IMR-90 (cell line): ENCODE measurements around the gene SMIM44. TPM values are rescaled to one million over a fixed set of nuclear protein-coding genes. Genes with fewer than 3 reads are reported as not detected.

Experiments
- ATAC-seq: fragments of 200-7000 bp; cut with Tn5 transposase; 2 replicates; pipeline ENCODE4 v1.9.1; 2020; ENCODE audit warnings: low read depth, mild to moderate bottlenecking, moderate library complexity
- BruUV-seq: library from RNA; stranded (reverse); fragments of 400-500 nt; replicated peaks from 2 replicates; lab custom pipeline; 2021; lab: Mats Ljungman, UMichigan
- CTCF ChIA-PET: fragments of 300-600 bp; formaldehyde crosslinking; extraction: SDS; loops from one replicate; lab custom pipeline; 2021; ENCODE audit warnings: antibody characterized with exemption; lab: Yijun Ruan, JAX
- POLR2A ChIA-PET: fragments of 300-600 bp; sonication (Branson Sonifier 250); formaldehyde crosslinking; loops from one replicate; lab custom pipeline; 2022; ENCODE audit warnings: antibody characterized with exemption; ENCODE audit not compliant: unreplicated experiment; lab: Charles Lee
- DNase-seq: peaks from one replicate; pipeline ENCODE4 v3.0.0; 2013
- H2AFZ ChIP-seq: replicated peaks from 2 replicates; pipeline ENCODE3; 2013; ENCODE audit warnings: low read length, mild to moderate bottlenecking; ENCODE audit not compliant: poor library complexity
- H2AK5ac ChIP-seq: 2 replicates; pipeline ENCODE4 v1.6.1; 2013; ENCODE audit warnings: low read depth, low read length, inconsistent platforms
- H2AK9ac ChIP-seq: replicated peaks from 2 replicates; pipeline ENCODE3; 2013; ENCODE audit warnings: mild to moderate bottlenecking, low read depth, low read length, moderate library complexity; ENCODE audit not compliant: poor library complexity
- H2BK120ac ChIP-seq: 2 replicates; pipeline ENCODE4 v1.6.1; 2013; ENCODE audit warnings: low read depth, low read length, inconsistent platforms
- H2BK15ac ChIP-seq: 3 replicates; pipeline ENCODE4 v1.6.1; 2013; ENCODE audit warnings: low read depth, low read length, inconsistent platforms
- H2BK20ac ChIP-seq: 2 replicates; pipeline ENCODE4 v1.6.1; 2013; ENCODE audit warnings: low read depth, mild to moderate bottlenecking, inconsistent platforms, low read length, moderate library complexity
- H2BK5ac ChIP-seq: 2 replicates; pipeline ENCODE4 v1.6.1; 2013; ENCODE audit warnings: mild to moderate bottlenecking, low read depth, low read length, inconsistent platforms; ENCODE audit not compliant: poor library complexity, severe bottlenecking
- H3K14ac ChIP-seq: replicated peaks from 2 replicates; pipeline ENCODE4 v1.6.1; 2013; ENCODE audit warnings: low read depth, low read length, inconsistent platforms
- H3K18ac ChIP-seq: 2 replicates; pipeline ENCODE4 v1.6.1; 2013; ENCODE audit warnings: low read depth, low read length, control low read depth
- H3K23ac ChIP-seq: 2 replicates; pipeline ENCODE4 v1.6.1; 2013; ENCODE audit warnings: low read depth, low read length, inconsistent platforms
- H3K27ac ChIP-seq: 2 replicates; pipeline ENCODE4 v1.5.1; 2013; ENCODE audit warnings: mild to moderate bottlenecking, control low read depth, low read length; ENCODE audit not compliant: insufficient read depth
- H3K27me3 ChIP-seq: 2 replicates; pipeline ENCODE4 v1.6.1; 2013; ENCODE audit warnings: low read length; ENCODE audit not compliant: control insufficient read depth, insufficient read depth
- H3K36me3 ChIP-seq: 2 replicates; pipeline ENCODE4 v1.6.1; 2013; ENCODE audit warnings: low read length, mixed read lengths; ENCODE audit not compliant: control insufficient read depth, insufficient read depth
- H3K4ac ChIP-seq: 2 replicates; pipeline ENCODE4 v1.6.1; 2013; ENCODE audit warnings: low read depth, low read length, inconsistent platforms
- H3K4me1 ChIP-seq: 2 replicates; pipeline ENCODE4 v1.6.1; 2013; ENCODE audit warnings: low read length, mixed read lengths; ENCODE audit not compliant: control insufficient read depth, insufficient read depth
- H3K4me2 ChIP-seq: 2 replicates; pipeline ENCODE4 v1.6.1; 2013; ENCODE audit warnings: low read depth, mild to moderate bottlenecking, control low read depth, low read length, moderate library complexity
- H3K4me3 ChIP-seq: 2 replicates; pipeline ENCODE4 v1.5.1; 2013; ENCODE audit warnings: low read depth, mild to moderate bottlenecking, control low read depth, low read length, moderate library complexity; ENCODE audit not compliant: insufficient read depth
- H3K56ac ChIP-seq: 2 replicates; pipeline ENCODE4 v1.6.1; 2013; ENCODE audit warnings: low read length, inconsistent platforms; ENCODE audit not compliant: insufficient read depth; ENCODE audit errors: extremely low read depth
- H3K79me1 ChIP-seq, 2 experiments: 2 replicates each; pipeline ENCODE4 v1.6.1; 2013; ENCODE audit warnings: low read length in 2 of 2, inconsistent platforms in 1 of 2, low read depth in 1 of 2
- H3K9ac ChIP-seq: 2 replicates; pipeline ENCODE4 v1.6.1; 2013; ENCODE audit warnings: low read depth, low read length, control low read depth
- H3K9me1 ChIP-seq: 2 replicates; pipeline ENCODE4 v1.6.1; 2013; ENCODE audit warnings: low read length, inconsistent platforms; ENCODE audit not compliant: insufficient read depth
- H3K9me3 ChIP-seq: 2 replicates; pipeline ENCODE4 v1.6.1; 2013; ENCODE audit warnings: low read length; ENCODE audit not compliant: control insufficient read depth, insufficient read depth
- H4K20me1 ChIP-seq: 2 replicates; pipeline ENCODE4 v1.6.1; 2013; ENCODE audit warnings: low read length, inconsistent platforms; ENCODE audit not compliant: insufficient read depth
- H4K5ac ChIP-seq: 2 replicates; pipeline ENCODE4 v1.6.1; 2013; ENCODE audit warnings: mild to moderate bottlenecking, low read depth, low read length, control low read depth
- H4K8ac ChIP-seq, 2 experiments: 2 replicates each; pipeline ENCODE4 v1.6.1; 2013; ENCODE audit warnings: low read depth in 2 of 2, low read length in 2 of 2, control low read depth in 1 of 2, inconsistent platforms in 1 of 2
- H4K91ac ChIP-seq: 2 replicates; pipeline ENCODE4 v1.6.1; 2013; ENCODE audit warnings: low read depth, low read length, inconsistent platforms; ENCODE audit not compliant: insufficient read depth
- BHLHE40 ChIP-seq: fragments of 150-350 bp; IDR thresholded peaks from 2 replicates; pipeline ENCODE4 v1.6.1; 2016; ENCODE audit warnings: mild to moderate bottlenecking, low read depth, low read length
- CEBPB ChIP-seq: IDR thresholded peaks from 2 replicates; pipeline ENCODE4 v1.6.1; 2012; ENCODE audit warnings: low read depth, low read length, improper control_type of control experiment
- CHD1 ChIP-seq: IDR thresholded peaks from 2 replicates; pipeline ENCODE4 v1.6.1; 2012; ENCODE audit warnings: low read depth, low read length, improper control_type of control experiment
- FOS ChIP-seq: fragments of 150-350 bp; IDR thresholded peaks from 2 replicates; pipeline ENCODE4 v1.6.1; 2016; ENCODE audit warnings: low read depth, low read length
- MAFK ChIP-seq: IDR thresholded peaks from 2 replicates; pipeline ENCODE4 v1.6.1; 2012; ENCODE audit warnings: low read depth, low read length, improper control_type of control experiment
- MAZ ChIP-seq: IDR thresholded peaks from 2 replicates; pipeline ENCODE4 v1.6.1; 2012; ENCODE audit warnings: low read depth, mild to moderate bottlenecking, low read length, improper control_type of control experiment, moderate library complexity, borderline replicate concordance
- MXI1 ChIP-seq: IDR thresholded peaks from 2 replicates; pipeline ENCODE4 v1.6.1; 2012; ENCODE audit warnings: low read depth, mild to moderate bottlenecking, low read length, moderate library complexity, borderline replicate concordance
- NFE2L2 ChIP-seq: fragments of 150-350 bp; IDR thresholded peaks from 2 replicates; pipeline ENCODE4 v1.6.1; 2016; ENCODE audit warnings: low read depth, mild to moderate bottlenecking, low read length
- POLR2A ChIP-seq: IDR thresholded peaks from 2 replicates; pipeline ENCODE4 v1.6.1; 2012; ENCODE audit warnings: mild to moderate bottlenecking, low read depth, low read length
- RCOR1 ChIP-seq: IDR thresholded peaks from 2 replicates; pipeline ENCODE4 v1.6.1; 2012; ENCODE audit warnings: mild to moderate bottlenecking, low read length, improper control_type of control experiment; ENCODE audit not compliant: insufficient replicate concordance
- RFX5 ChIP-seq: IDR thresholded peaks from 2 replicates; pipeline ENCODE4 v1.8.0; 2012; ENCODE audit warnings: low read depth, mild to moderate bottlenecking, low read length, moderate library complexity
- SMC3 ChIP-seq: fragments of 150-350 bp; IDR thresholded peaks from 2 replicates; pipeline ENCODE4 v1.6.1; 2016; ENCODE audit warnings: low read depth, mild to moderate bottlenecking, antibody characterized with exemption, low read length, moderate library complexity
- WGBS, 2 experiments: methylation state at CpG; one replicate each; pipeline versions ENCODE4 v1.1.5 to v1.1.7; 2013; ENCODE audit warnings: missing lambda C conversion rate in 2 of 2; ENCODE audit not compliant: insufficient read length in 1 of 2; ENCODE audit errors: extremely low coverage in 2 of 2; 5-methylcytosine and 5-hydroxymethylcytosine counted together
- dilution Hi-C: fragments of 300-500 bp; cut with HindIII; formaldehyde crosslinking; loops from one replicate; pipeline ENCODE4 v1.14.3; 2018; ENCODE audit warnings: low sequenced_read_pairs; ENCODE audit not compliant: unreplicated experiment
- in situ Hi-C: fragments of 300-500 bp; cut with MboI; formaldehyde crosslinking; loops from 3 replicates; pipeline ENCODE4 v1.14.3; 2019; ENCODE audit warnings: low sequenced_read_pairs, inconsistent platforms, mixed read lengths
- intact Hi-C: fragments of 100-400 bp; cut with micrococcal nuclease; formaldehyde crosslinking; loops from 2 replicates; pipeline ENCODE4 v1.10.0; 2022
- polyA plus RNA-seq, 3 experiments: library from polyadenylated mRNA; depleted of rRNA; stranded (reverse); fragments of >200 nt; gene quantifications; 2 replicates each; pipeline ENCODE4 v1.2.3, GENCODE V29; 2012; ENCODE audit warnings: low replicate concordance in 1 of 3
- total RNA-seq: library from RNA; depleted of rRNA; stranded (reverse); fragments of >200 nt; gene quantifications from 2 replicates; pipeline ENCODE4 v1.2.3, GENCODE V29; 2012
- TF ChIP-seq, protein P1 (sequence below): fragments of 150-350 bp; IDR thresholded peaks from 2 replicates; pipeline ENCODE4 v1.6.1; 2016; ENCODE audit warnings: low read depth, mild to moderate bottlenecking, low read length, moderate library complexity, borderline replicate concordance
- TF ChIP-seq, protein P2 (sequence below): fragments of 150-350 bp; IDR thresholded peaks from 2 replicates; pipeline ENCODE4 v1.6.1; 2017; ENCODE audit warnings: mild to moderate bottlenecking, antibody characterized with exemption, low read length, low read depth
- TF ChIP-seq, protein P3 (sequence below): conservative IDR thresholded peaks from 2 replicates; pipeline ENCODE4 v1.5.1; 2012; ENCODE audit warnings: mild to moderate bottlenecking, low read depth, low read length, improper control_type of control experiment

SMIM44 gene
- total and polyA plus RNA-seq, 2 of the 4 experiments (the other 2 are of a cell fraction): not detected

DNA sequence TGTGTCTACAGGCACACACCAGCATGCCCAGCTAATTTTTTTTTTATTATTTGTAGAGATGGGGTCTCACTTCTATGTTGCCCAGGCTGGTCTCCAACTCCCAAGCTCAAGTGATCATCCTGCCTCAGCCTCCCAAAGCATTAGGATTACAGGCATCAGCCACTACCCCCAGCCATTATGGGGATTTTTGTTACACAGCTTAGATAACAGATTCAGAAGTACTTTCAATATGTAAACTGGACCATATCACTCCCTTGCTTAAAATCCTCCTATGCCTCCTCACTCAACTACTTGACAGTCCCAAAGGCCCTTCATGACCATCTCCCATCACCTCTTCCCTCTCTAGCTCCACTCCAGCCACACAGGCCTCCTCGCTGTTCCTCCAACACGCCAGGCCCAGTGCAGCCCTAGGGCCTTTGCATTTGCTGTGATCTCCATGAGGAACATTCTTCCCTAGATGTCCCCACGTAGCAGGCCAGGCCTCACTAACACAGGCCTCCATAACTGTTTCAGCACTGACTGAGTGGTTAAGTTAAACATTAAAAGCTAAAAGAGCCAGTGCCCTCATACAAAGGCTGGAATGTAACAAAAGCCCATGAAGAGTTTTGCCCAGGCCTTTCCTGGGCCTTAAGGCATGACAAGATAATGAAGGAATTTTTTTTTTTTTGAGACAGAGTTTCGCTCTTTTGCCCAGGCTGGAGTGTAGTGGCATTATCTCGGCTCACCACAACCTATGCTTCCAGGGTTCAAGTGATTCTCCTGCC lies 14.7 kb upstream of the SMIM44 start:
- intact Hi-C loops: no loop called here
- TF ChIP-seq, protein P1, sequence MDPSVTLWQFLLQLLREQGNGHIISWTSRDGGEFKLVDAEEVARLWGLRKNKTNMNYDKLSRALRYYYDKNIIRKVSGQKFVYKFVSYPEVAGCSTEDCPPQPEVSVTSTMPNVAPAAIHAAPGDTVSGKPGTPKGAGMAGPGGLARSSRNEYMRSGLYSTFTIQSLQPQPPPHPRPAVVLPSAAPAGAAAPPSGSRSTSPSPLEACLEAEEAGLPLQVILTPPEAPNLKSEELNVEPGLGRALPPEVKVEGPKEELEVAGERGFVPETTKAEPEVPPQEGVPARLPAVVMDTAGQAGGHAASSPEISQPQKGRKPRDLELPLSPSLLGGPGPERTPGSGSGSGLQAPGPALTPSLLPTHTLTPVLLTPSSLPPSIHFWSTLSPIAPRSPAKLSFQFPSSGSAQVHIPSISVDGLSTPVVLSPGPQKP: no peak
- TF ChIP-seq BHLHE40: no peak
- TF ChIP-seq CEBPB: no peak
- TF ChIP-seq MAFK: no peak
- TF ChIP-seq, protein P2, sequence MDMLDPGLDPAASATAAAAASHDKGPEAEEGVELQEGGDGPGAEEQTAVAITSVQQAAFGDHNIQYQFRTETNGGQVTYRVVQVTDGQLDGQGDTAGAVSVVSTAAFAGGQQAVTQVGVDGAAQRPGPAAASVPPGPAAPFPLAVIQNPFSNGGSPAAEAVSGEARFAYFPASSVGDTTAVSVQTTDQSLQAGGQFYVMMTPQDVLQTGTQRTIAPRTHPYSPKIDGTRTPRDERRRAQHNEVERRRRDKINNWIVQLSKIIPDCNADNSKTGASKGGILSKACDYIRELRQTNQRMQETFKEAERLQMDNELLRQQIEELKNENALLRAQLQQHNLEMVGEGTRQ: no peak
- no peak for TF ChIP-seq RCOR1
- TF ChIP-seq MAZ: no peak
- no peak for TF ChIP-seq FOS
- TF ChIP-seq SMC3: no peak
- TF ChIP-seq RFX5: no peak
- TF ChIP-seq CHD1: no peak
- TF ChIP-seq, protein P3, sequence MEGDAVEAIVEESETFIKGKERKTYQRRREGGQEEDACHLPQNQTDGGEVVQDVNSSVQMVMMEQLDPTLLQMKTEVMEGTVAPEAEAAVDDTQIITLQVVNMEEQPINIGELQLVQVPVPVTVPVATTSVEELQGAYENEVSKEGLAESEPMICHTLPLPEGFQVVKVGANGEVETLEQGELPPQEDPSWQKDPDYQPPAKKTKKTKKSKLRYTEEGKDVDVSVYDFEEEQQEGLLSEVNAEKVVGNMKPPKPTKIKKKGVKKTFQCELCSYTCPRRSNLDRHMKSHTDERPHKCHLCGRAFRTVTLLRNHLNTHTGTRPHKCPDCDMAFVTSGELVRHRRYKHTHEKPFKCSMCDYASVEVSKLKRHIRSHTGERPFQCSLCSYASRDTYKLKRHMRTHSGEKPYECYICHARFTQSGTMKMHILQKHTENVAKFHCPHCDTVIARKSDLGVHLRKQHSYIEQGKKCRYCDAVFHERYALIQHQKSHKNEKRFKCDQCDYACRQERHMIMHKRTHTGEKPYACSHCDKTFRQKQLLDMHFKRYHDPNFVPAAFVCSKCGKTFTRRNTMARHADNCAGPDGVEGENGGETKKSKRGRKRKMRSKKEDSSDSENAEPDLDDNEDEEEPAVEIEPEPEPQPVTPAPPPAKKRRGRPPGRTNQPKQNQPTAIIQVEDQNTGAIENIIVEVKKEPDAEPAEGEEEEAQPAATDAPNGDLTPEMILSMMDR: no peak
- no peak for TF ChIP-seq POLR2A
- no peak for TF ChIP-seq NFE2L2
- TF ChIP-seq MXI1: no peak

More for the DNA sequence above, 14.7 kb upstream of the SMIM44 start:
- Histone ChIP-seq H4K20me1 (no peaks in the 10 kb centered on the region), H2AK5ac (no peak overlapping the region), H3K14ac (no peak overlapping the region), H2BK5ac (no peak overlapping the region), H3K9me3 (no peaks in the 10 kb centered on the region), H3K18ac (no peak overlapping the region), H3K9ac (no peak overlapping the region), H3K4me3 (no peak overlapping the region), H3K4me2 (no peak overlapping the region), H4K5ac (no peak overlapping the region), H3K79me1 (peaks cover 8 to 40% of the 10 kb centered on the region in 2 experiments; a peak in 3 of 4 replicates), H2BK15ac (no peak overlapping the region), H3K4me1 (no peaks in the 10 kb centered on the region), H4K91ac (no peak overlapping the region), H3K23ac (no peak overlapping the region), H3K4ac (no peak overlapping the region), H3K27ac (no peak overlapping the region), H3K36me3 (peaks cover 17% of the 10 kb centered on the region), H3K56ac (no peak overlapping the region), H2AFZ (no peak overlapping the region), H3K27me3 (no peaks in the 10 kb centered on the region), H3K9me1 (peaks cover 6% of the 10 kb centered on the region; the same call in 1 of the 2 replicates), H2BK120ac (no peak overlapping the region), H2AK9ac (no peak overlapping the region), H4K8ac (no peak overlapping the region), H2BK20ac (no peak overlapping the region)
- ChIA-PET CTCF (no interaction called here), POLR2A (no interaction called here)
- dilution Hi-C loops (no loop called here), in situ Hi-C loops (loop anchor here (25.0 kb wide), 1 partner anchor 536 kb away; no protein-coding TSS in a partner anchor)
- no CpG with 5 or more reads among the region's 5 CpGs for WGBS, 2 experiments
- ATAC-seq: no peak
- BruUV-seq: no TSS peak
- no peak for DNase-seq
